NCI-H345 treated with DMSO at 0.1 percent for 48 hours (cell line): Measurements from ENCODE around the gene COL28A1.
"Not testable (repeated sequence)": the region's sequence is repeated elsewhere in the genome, so short reads cannot be mapped to it uniquely, and the experiment has no call there.

Experiments
- DNase-seq: peaks from one replicate; lab custom pipeline; 2025; ENCODE audit not compliant: unreplicated experiment; lab: John Stamatoyannopoulos, UW

COL28A1 gene

GRCh38 chr7:7519528-7519927 lies 16.1 kb downstream of the COL28A1 start:
- DNase-seq: no peak

- no peak for DNase-seq
These were observed 16.6 kb downstream of the COL28A1 start for GRCh38 chr7:7519056-7519455.

- DNase-seq: no peak
These were observed 17.9 kb downstream of the COL28A1 start for GRCh38 chr7:7517754-7518153.

GRCh38 chr7:7516662-7517061 lies 19.0 kb downstream of the COL28A1 start:
- no peak for DNase-seq

- no peak for DNase-seq
These were observed 19.5 kb downstream of the COL28A1 start for GRCh38 chr7:7516156-7516555.

GRCh38 chr7:7512861-7513597 lies 22.6 kb downstream of the COL28A1 start:
- no peak for DNase-seq

GRCh38 chr7:7510794-7511193 lies 24.9 kb downstream of the COL28A1 start:
- no peak for DNase-seq

- no peak for DNase-seq
These were observed 29.8 kb downstream of the COL28A1 start for GRCh38 chr7:7505915-7506314.

- DNase-seq: peak; percentile 10
These were observed 30.6 kb downstream of the COL28A1 start for GRCh38 chr7:7504910-7505704.

- no peak for DNase-seq
These were observed 35.8 kb downstream of the COL28A1 start for GRCh38 chr7:7499892-7500291.

GRCh38 chr7:7498856-7499255 lies 36.8 kb downstream of the COL28A1 start:
- DNase-seq: no peak

- no peak for DNase-seq
These were observed 39.4 kb downstream of the COL28A1 start for GRCh38 chr7:7496311-7496710.

GRCh38 chr7:7495171-7495570 lies 40.5 kb downstream of the COL28A1 start:
- DNase-seq: no peak

GRCh38 chr7:7491044-7491443 lies 44.6 kb downstream of the COL28A1 start:
- DNase-seq: no peak

- DNase-seq: no peak
These were observed 45.7 kb downstream of the COL28A1 start for GRCh38 chr7:7490003-7490402.

GRCh38 chr7:7489546-7489945 lies 46.1 kb downstream of the COL28A1 start:
- DNase-seq: no peak

- DNase-seq: no peak
These were observed 49.3 kb downstream of the COL28A1 start for GRCh38 chr7:7486362-7486761.

GRCh38 chr7:7484072-7484471 lies 51.6 kb downstream of the COL28A1 start:
- no peak for DNase-seq

GRCh38 chr7:7481802-7482201 lies 53.9 kb downstream of the COL28A1 start:
- no peak for DNase-seq

- no peak for DNase-seq
These were observed 56.3 kb downstream of the COL28A1 start for GRCh38 chr7:7479275-7479805.

GRCh38 chr7:7478569-7478968 lies 57.1 kb downstream of the COL28A1 start:
- no peak for DNase-seq

- DNase-seq: not testable (repeated sequence)
These were observed 58.0 kb downstream of the COL28A1 start for GRCh38 chr7:7477641-7478040.
